T-helper 9 cell (primary cell): ENCODE results near the gene OVOL2.

Source experiments
- DNase-seq: peaks from one replicate; pipeline ENCODE4 v3.0.0-alpha.2; 2020

Gene OVOL2

GRCh38 chr20:17976305-17976704, 81.4 kb downstream of the OVOL2 start:
- no peak for DNase-seq
